SU-DHL-6 (cell line): Measurements from ENCODE around the gene LHFPL3.

ENCODE experiments used
- H2AFZ ChIP-seq: fragments of 200-600 bp; sonication (generic); 2 replicates; pipeline ENCODE4 v1.6.1; 2014; ENCODE audit warnings: low read depth, mild to moderate bottlenecking, moderate library complexity, mixed read lengths, antibody characterized with exemption, low read length; ENCODE audit not compliant: severe bottlenecking
- H3F3A ChIP-seq: fragments of 200-600 bp; shearing (Covaris generic); 2 replicates; pipeline ENCODE4 v1.6.0; 2016; ENCODE audit warnings: antibody characterized with exemption, mild to moderate bottlenecking; ENCODE audit not compliant: insufficient read depth
- H3K27ac ChIP-seq: fragments of 200-600 bp; sonication (generic); 2 replicates; pipeline ENCODE4 v1.5.1; 2016; ENCODE audit warnings: low read depth, mild to moderate bottlenecking, low read length, moderate library complexity, mixed read lengths
- H3K27me3 ChIP-seq: fragments of 200-600 bp; sonication (generic), shearing (Covaris generic); 2 replicates; pipeline ENCODE4 v1.6.0; 2014; ENCODE audit warnings: mild to moderate bottlenecking, low read length
- H3K36me3 ChIP-seq: fragments of 200-600 bp; sonication (generic); 2 replicates; pipeline ENCODE4 v1.6.1; 2014; ENCODE audit warnings: mild to moderate bottlenecking, low read length, mixed read lengths
- H3K4me2 ChIP-seq: fragments of 300-600, 200-600 bp; shearing (Covaris generic), sonication (generic); 2 replicates; pipeline ENCODE4 v1.6.0; 2014; ENCODE audit warnings: low read length, low read depth, mild to moderate bottlenecking; ENCODE audit not compliant: poor library complexity, severe bottlenecking
- H3K4me3 ChIP-seq: fragments of 200-600 bp; sonication (generic); 2 replicates; pipeline ENCODE4 v1.5.1; 2014; ENCODE audit warnings: antibody characterized with exemption, low read length, mild to moderate bottlenecking, mixed read lengths; ENCODE audit not compliant: insufficient read depth, poor library complexity, severe bottlenecking
- H3K79me2 ChIP-seq: fragments of 200-600 bp; sonication (generic); 2 replicates; pipeline ENCODE4 v1.6.1; 2014; ENCODE audit warnings: mild to moderate bottlenecking, low read length, moderate library complexity; ENCODE audit not compliant: insufficient read depth
- H3K9ac ChIP-seq: fragments of 200-600 bp; sonication (generic); 2 replicates; pipeline ENCODE4 v1.7.0; 2014; ENCODE audit warnings: mild to moderate bottlenecking, low read length
- H3K9me2 ChIP-seq: fragments of 200-600 bp; sonication (generic); replicated peaks from 2 replicates; pipeline ENCODE4 v1.6.1; 2014; ENCODE audit warnings: low read length; ENCODE audit not compliant: insufficient read depth
- H3K9me3 ChIP-seq: fragments of 200-600 bp; sonication (generic); 2 replicates; pipeline ENCODE4 v1.6.1; 2014; ENCODE audit warnings: low read length, mixed read lengths; ENCODE audit not compliant: insufficient read depth
- H4K20me1 ChIP-seq: fragments of 200-600 bp; sonication (generic); 2 replicates; pipeline ENCODE4 v1.6.1; 2014; ENCODE audit warnings: low read depth, mild to moderate bottlenecking, antibody characterized with exemption, low read length, moderate library complexity, mixed read lengths
- EZH2phosphoT487 ChIP-seq: fragments of 200-600 bp; sonication (generic), shearing (Covaris generic); conservative IDR thresholded peaks from 2 replicates; pipeline ENCODE4 v1.6.1; 2018; ENCODE audit warnings: mild to moderate bottlenecking, antibody characterized with exemption, low read length, moderate library complexity, mixed read lengths
- TF ChIP-seq, protein P1 (sequence below): fragments of 200-600 bp; sonication (generic); IDR thresholded peaks from one replicate; pipeline ENCODE4 v1.5.1; 2017; ENCODE audit warnings: antibody characterized with exemption, mild to moderate bottlenecking, low read length, moderate library complexity; ENCODE audit not compliant: insufficient read depth, poor library complexity, severe bottlenecking

The LHFPL3 gene

DNA sequence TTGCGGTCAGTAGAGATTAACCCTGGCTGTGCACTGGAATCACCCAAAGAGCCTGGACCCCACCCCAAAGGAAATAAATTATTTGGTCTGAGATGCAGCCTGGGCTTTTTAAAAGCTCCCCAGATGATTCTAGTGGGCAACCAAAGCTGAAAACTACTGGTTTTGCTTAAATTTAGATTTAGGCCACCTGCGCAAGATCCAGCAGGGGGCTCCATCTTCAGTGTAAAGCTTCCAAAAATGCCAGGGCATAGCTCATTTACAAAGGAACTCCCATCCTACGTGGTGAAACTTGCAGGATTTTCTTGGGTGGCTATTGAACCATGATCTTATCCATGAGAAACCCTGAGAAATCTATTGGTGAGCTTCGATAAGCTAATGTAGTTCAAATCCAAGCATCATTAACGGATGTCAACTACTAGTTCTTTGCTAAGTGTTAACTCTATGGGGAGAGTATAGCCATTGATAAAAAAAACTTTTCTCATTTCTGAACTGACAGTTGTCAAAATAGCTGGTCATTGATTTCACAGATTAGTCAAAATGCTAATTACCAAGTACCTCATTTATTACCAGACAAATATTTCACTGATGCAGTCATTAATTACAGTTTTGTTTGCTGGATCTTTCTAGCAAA, 315.3 kb downstream of the LHFPL3 start:
- no peaks in the 10 kb centered on the region for H3K9me3 ChIP-seq
- H3K27ac ChIP-seq = no peak overlapping the region
- H3K27me3 ChIP-seq = no peaks in the 10 kb centered on the region
- H3K36me3 ChIP-seq = no peaks in the 10 kb centered on the region
- no peaks in the 10 kb centered on the region for H3F3A ChIP-seq
- H3K79me2 ChIP-seq = no peaks in the 10 kb centered on the region
- H3K9ac ChIP-seq = no peak overlapping the region
- H2AFZ ChIP-seq = no peak overlapping the region
- TF ChIP-seq, protein P1, sequence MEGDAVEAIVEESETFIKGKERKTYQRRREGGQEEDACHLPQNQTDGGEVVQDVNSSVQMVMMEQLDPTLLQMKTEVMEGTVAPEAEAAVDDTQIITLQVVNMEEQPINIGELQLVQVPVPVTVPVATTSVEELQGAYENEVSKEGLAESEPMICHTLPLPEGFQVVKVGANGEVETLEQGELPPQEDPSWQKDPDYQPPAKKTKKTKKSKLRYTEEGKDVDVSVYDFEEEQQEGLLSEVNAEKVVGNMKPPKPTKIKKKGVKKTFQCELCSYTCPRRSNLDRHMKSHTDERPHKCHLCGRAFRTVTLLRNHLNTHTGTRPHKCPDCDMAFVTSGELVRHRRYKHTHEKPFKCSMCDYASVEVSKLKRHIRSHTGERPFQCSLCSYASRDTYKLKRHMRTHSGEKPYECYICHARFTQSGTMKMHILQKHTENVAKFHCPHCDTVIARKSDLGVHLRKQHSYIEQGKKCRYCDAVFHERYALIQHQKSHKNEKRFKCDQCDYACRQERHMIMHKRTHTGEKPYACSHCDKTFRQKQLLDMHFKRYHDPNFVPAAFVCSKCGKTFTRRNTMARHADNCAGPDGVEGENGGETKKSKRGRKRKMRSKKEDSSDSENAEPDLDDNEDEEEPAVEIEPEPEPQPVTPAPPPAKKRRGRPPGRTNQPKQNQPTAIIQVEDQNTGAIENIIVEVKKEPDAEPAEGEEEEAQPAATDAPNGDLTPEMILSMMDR = peak; percentile 88
- TF ChIP-seq EZH2phosphoT487 = no peak
- no peak overlapping the region for H3K4me3 ChIP-seq
- H4K20me1 ChIP-seq = no peaks in the 10 kb centered on the region
- H3K9me2 ChIP-seq = no peaks in the 10 kb centered on the region
- no peak overlapping the region for H3K4me2 ChIP-seq

DNA sequence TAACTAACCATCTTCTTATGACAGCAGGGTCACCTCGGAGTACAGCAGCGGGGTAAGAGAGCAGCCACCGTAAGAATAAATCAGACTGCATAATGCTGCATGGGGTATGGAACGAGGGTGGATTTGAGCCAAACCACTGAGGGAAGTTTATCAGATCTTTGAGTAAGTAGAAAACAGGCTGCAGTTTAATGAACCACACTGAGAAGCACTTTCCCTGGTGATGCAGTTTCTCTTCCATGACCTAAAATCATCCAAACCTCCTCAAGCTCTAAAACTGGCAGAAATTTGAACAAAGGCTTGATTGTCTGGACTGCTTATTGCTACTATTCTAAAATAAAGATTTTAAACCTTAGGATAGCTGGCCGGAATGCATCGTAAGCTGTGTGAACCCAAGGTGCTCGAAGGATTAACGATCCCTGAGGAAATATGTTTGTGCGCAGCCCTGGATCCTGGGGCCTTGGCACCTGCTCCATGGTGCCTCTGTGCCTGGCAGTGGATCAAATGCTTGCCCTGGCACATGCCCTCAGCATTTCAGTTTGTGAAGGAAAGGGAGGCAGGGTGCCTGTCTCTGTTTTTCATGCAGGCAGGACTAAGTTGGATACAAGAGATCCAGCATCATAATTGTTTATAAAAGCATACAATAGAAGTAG, 322.7 kb downstream of the LHFPL3 start:
- TF ChIP-seq, protein P1 = no peak
- no peak for TF ChIP-seq EZH2phosphoT487
- H4K20me1 ChIP-seq = no peaks in the 10 kb centered on the region
- H3F3A ChIP-seq = no peaks in the 10 kb centered on the region
- H3K27me3 ChIP-seq = no peaks in the 10 kb centered on the region
- H2AFZ ChIP-seq = no peak overlapping the region
- H3K9ac ChIP-seq = no peak overlapping the region
- no peaks in the 10 kb centered on the region for H3K9me2 ChIP-seq
- H3K4me3 ChIP-seq = no peak overlapping the region
- no peaks in the 10 kb centered on the region for H3K79me2 ChIP-seq
- H3K36me3 ChIP-seq = no peaks in the 10 kb centered on the region
- H3K4me2 ChIP-seq = no peak overlapping the region
- H3K9me3 ChIP-seq = no peaks in the 10 kb centered on the region
- no peak overlapping the region for H3K27ac ChIP-seq

DNA sequence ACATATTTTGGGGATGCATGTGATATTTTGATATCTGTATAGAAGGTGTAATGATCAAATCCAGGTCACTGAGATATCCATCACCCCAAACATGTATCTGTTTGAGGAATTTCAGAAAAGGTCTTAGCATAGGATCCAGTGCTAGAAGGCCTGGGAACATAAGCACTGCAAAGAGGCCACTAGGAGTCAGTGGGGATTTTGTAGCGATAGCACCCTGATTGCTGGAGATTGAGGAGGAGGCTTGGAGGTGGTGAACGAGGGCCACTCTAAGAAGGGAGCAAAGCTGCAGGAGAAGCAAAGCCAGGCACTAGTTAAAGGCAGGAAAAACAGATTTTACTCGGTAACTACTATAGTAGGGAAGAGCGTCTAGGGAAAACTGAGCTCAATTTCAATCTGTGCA, 324.0 kb downstream of the LHFPL3 start:
- Histone ChIP-seq H3K9me2 (no peaks in the 10 kb centered on the region), H3K27me3 (no peaks in the 10 kb centered on the region), H3K79me2 (no peaks in the 10 kb centered on the region), H3F3A (no peaks in the 10 kb centered on the region), H3K9me3 (no peaks in the 10 kb centered on the region), H3K4me3 (no peak overlapping the region), H3K9ac (no peak overlapping the region), H4K20me1 (no peaks in the 10 kb centered on the region), H3K36me3 (no peaks in the 10 kb centered on the region), H3K27ac (no peak overlapping the region), H3K4me2 (no peak overlapping the region), H2AFZ (no peak overlapping the region)
- no peak for TF ChIP-seq EZH2phosphoT487
- TF ChIP-seq, protein P1 = no peak
